Lower lobe of right lung (tissue), 2 donors: Measurements from ENCODE around the gene HYAL3. TPM values are rescaled to one million over a fixed set of nuclear protein-coding genes. Genes with fewer than 3 reads are reported as not detected.

Source experiments
- ATAC-seq, 2 donors: fragments of 200-7000 bp; cut with Tn5 transposase; one replicate each; pipeline ENCODE4 v1.9.1; 2020 to 2022; ENCODE audit warnings: mild to moderate bottlenecking in 2 of 2, moderate library complexity in 2 of 2
- DNase-seq: peaks from one replicate; pipeline ENCODE4 v3.0.0-alpha.2; 2020
- H3K27ac ChIP-seq: fragments of 200-600 bp; one replicate; pipeline ENCODE4 v1.8.0; 2022
- H3K27me3 ChIP-seq: fragments of 200-600 bp; one replicate; pipeline ENCODE4 v1.8.0; 2022; ENCODE audit warnings: low read depth
- H3K36me3 ChIP-seq: fragments of 200-600 bp; one replicate; pipeline ENCODE4 v1.8.0; 2022; ENCODE audit warnings: mild to moderate bottlenecking
- H3K4me1 ChIP-seq: fragments of 200-600 bp; one replicate; pipeline ENCODE4 v1.8.0; 2022
- H3K4me3 ChIP-seq: fragments of 200-600 bp; one replicate; pipeline ENCODE4 v1.8.0; 2022; ENCODE audit warnings: mild to moderate bottlenecking
- H3K9me3 ChIP-seq: fragments of 200-600 bp; one replicate; pipeline ENCODE4 v1.8.0; 2022
- CTCF ChIP-seq: fragments of 200-600 bp; IDR thresholded peaks from one replicate; pipeline ENCODE4 v1.8.0; 2022; ENCODE audit warnings: antibody characterized with exemption, mild to moderate bottlenecking
- intact Hi-C: fragments of 100-400 bp; cut with DNase I; formaldehyde crosslinking; loops from one replicate; pipeline ENCODE4 v1.11.0; 2022
- total RNA-seq: library from RNA; stranded (reverse); fragmentation: NEBNext Ultra II Directional; extraction: Animal tissue kit (Norgen Biotek cat#: 25700); gene quantifications from one replicate; pipeline ENCODE4 v1.2.1, GENCODE V29; 2021
- donor health status: DM: no; HTN: yes; CAD: no; lungs with severe emphysema.

Gene HYAL3
- total RNA-seq, 1 donor from 2014 or later = 4.0 TPM

GRCh38 chr3:50242851-50243542 lies 56.2 kb downstream of the HYAL3 start:
- peaks cover 63% of the 10 kb centered on the region for H3K36me3 ChIP-seq
- peak overlapping the region; percentile 37 for H3K4me3 ChIP-seq
- TF ChIP-seq CTCF = peak; percentile 20
- DNase-seq = peak; percentile 90
- H3K9me3 ChIP-seq = no peaks in the 10 kb centered on the region
- peak overlapping the region; percentile 96 for H3K27ac ChIP-seq
- H3K4me1 ChIP-seq = peaks cover 100% of the 10 kb centered on the region
- intact Hi-C loops = no loop called here
- peak; percentile 44 to 63 for ATAC-seq
- H3K27me3 ChIP-seq = no peaks in the 10 kb centered on the region

Other genes with a start within 250 kb of the HYAL3 start
- 153 TPM for gene RBM5, start 210.5 kb downstream of the HYAL3 start, total RNA-seq
- gene SEMA3F, start 144.1 kb downstream of the HYAL3 start, total RNA-seq = 44.7 TPM
- gene GNAT1, start 107.8 kb downstream of the HYAL3 start, total RNA-seq = not detected
- not detected for gene SLC38A3, start 94.1 kb downstream of the HYAL3 start, total RNA-seq
- gene GNAI2, start 63.2 kb downstream of the HYAL3 start, total RNA-seq = 372 TPM
- 77.6 TPM for gene SEMA3B, start 30.3 kb downstream of the HYAL3 start, total RNA-seq
- not detected for gene LSMEM2, start 20.3 kb downstream of the HYAL3 start, total RNA-seq
- 66.9 TPM for gene IFRD2, start 7.0 kb downstream of the HYAL3 start, total RNA-seq
- gene NAA80, start within 50 bp of the HYAL3 start, total RNA-seq = 9.3 TPM
- 58.2 TPM for gene HYAL1, start 4.2 kb upstream of the HYAL3 start, total RNA-seq
- gene HYAL2, start 23.3 kb upstream of the HYAL3 start, total RNA-seq = 155 TPM
- gene TUSC2, start 28.8 kb upstream of the HYAL3 start, total RNA-seq = 29.4 TPM
- gene RASSF1, start 41.4 kb upstream of the HYAL3 start, total RNA-seq = 39.5 TPM
- 32.8 TPM for gene ZMYND10, start 46.3 kb upstream of the HYAL3 start, total RNA-seq
- gene NPRL2, start 51.4 kb upstream of the HYAL3 start, total RNA-seq = 17.7 TPM
- 21.7 TPM for gene CYB561D2, start 51.5 kb upstream of the HYAL3 start, total RNA-seq
- gene TMEM115, start 60.1 kb upstream of the HYAL3 start, total RNA-seq = 37.5 TPM
- 105 TPM for gene CACNA2D2, start 204.2 kb upstream of the HYAL3 start, total RNA-seq